WTC11 (cell line): ENCODE measurements around the gene MYCBPAP. TPM values are rescaled to one million over a fixed set of nuclear protein-coding genes. Genes with fewer than 3 reads are reported as not detected.

ENCODE experiments used
- ATAC-seq: fragments of 200-7000 bp; cut with Tn5 transposase; 2 replicates; pipeline ENCODE4 v1.10.0; 2021; ENCODE audit warnings: mild to moderate bottlenecking, moderate library complexity
- CTCF ChIA-PET: fragments of 300-600 bp; sonication (Branson Sonifier 250); formaldehyde crosslinking; loops from one replicate; lab custom pipeline; 2021; ENCODE audit warnings: antibody characterized with exemption; lab: Charles Lee
- POLR2A ChIA-PET: fragments of 350-600 bp; sonication (Branson Sonifier 250); formaldehyde crosslinking; loops from one replicate; lab custom pipeline; 2021; ENCODE audit warnings: antibody characterized with exemption; lab: Charles Lee
- DNase-seq: peaks from one replicate; pipeline ENCODE4 v3.0.0; 2021; ENCODE audit warnings: low spot score
- H3K27ac Mint-ChIP-seq: 2 replicates; pipeline ENCODE4 v1.8.0; 2021; ENCODE audit warnings: mixed read lengths
- H3K27me3 Mint-ChIP-seq: 2 replicates; pipeline ENCODE4 v1.8.0; 2021; ENCODE audit warnings: low read depth, mild to moderate bottlenecking, moderate library complexity, mixed read lengths
- H3K36me3 Mint-ChIP-seq: 2 replicates; pipeline ENCODE4 v1.8.0; 2021; ENCODE audit warnings: mixed read lengths
- H3K4me1 Mint-ChIP-seq: 2 replicates; pipeline ENCODE4 v1.8.0; 2022; ENCODE audit warnings: mixed read lengths
- H3K4me3 Mint-ChIP-seq: 2 replicates; pipeline ENCODE4 v1.8.0; 2021; ENCODE audit warnings: mild to moderate bottlenecking, moderate library complexity, mixed read lengths
- H3K9me3 Mint-ChIP-seq: 2 replicates; pipeline ENCODE4 v1.8.0; 2021; ENCODE audit warnings: mixed read lengths
- AFF4 ChIP-seq: sonication (generic); formaldehyde crosslinking; IDR thresholded peaks from 2 replicates; pipeline ENCODE4 v1.8.1; 2023; ENCODE audit warnings: mild to moderate bottlenecking, missing genetic modification reagents, borderline replicate concordance
- ATF3 ChIP-seq: sonication (generic); formaldehyde crosslinking; conservative IDR thresholded peaks from 2 replicates; pipeline ENCODE4 v1.8.1; 2022; ENCODE audit warnings: mild to moderate bottlenecking, missing genetic modification reagents
- EMX1 ChIP-seq: fragments of 250-450 bp; sonication (Bioruptor Pico); IDR thresholded peaks from 2 replicates; pipeline ENCODE4 v1.8.0; 2021; ENCODE audit warnings: mild to moderate bottlenecking
- ERG ChIP-seq: fragments of 250-450 bp; sonication (Bioruptor Pico); IDR thresholded peaks from 2 replicates; pipeline ENCODE4 v1.8.0; 2021; ENCODE audit warnings: mild to moderate bottlenecking
- IRF2 ChIP-seq: sonication (generic); formaldehyde crosslinking; IDR thresholded peaks from 2 replicates; pipeline ENCODE4 v1.8.0; 2022; ENCODE audit warnings: low read depth, missing genetic modification reagents, borderline replicate concordance
- NFATC4 ChIP-seq: fragments of 250-450 bp; sonication (Bioruptor Pico); IDR thresholded peaks from 2 replicates; pipeline ENCODE4 v1.9.0; 2021; ENCODE audit warnings: mild to moderate bottlenecking
- NR2C2 ChIP-seq: sonication (generic); formaldehyde crosslinking; IDR thresholded peaks from 2 replicates; pipeline ENCODE4 v1.8.0; 2022; ENCODE audit warnings: mild to moderate bottlenecking, missing genetic modification reagents
- NR3C1 ChIP-seq: sonication (generic); formaldehyde crosslinking; conservative IDR thresholded peaks from 2 replicates; pipeline ENCODE4 v1.8.1; 2023; ENCODE audit warnings: low read depth, mild to moderate bottlenecking, missing genetic modification reagents
- SMAD4 ChIP-seq: sonication (generic); formaldehyde crosslinking; IDR thresholded peaks from 2 replicates; pipeline ENCODE4 v1.8.0; 2022; ENCODE audit warnings: mild to moderate bottlenecking, missing genetic modification reagents
- STAT6 ChIP-seq: sonication (generic); formaldehyde crosslinking; conservative IDR thresholded peaks from 2 replicates; pipeline ENCODE4 v1.8.1; 2023; ENCODE audit warnings: mild to moderate bottlenecking, low read depth, missing genetic modification reagents, moderate library complexity
- TEAD4 ChIP-seq: sonication (generic); formaldehyde crosslinking; IDR thresholded peaks from 2 replicates; pipeline ENCODE4 v1.8.0; 2022; ENCODE audit warnings: mild to moderate bottlenecking, missing genetic modification reagents
- TP53 ChIP-seq: sonication (generic); formaldehyde crosslinking; IDR thresholded peaks from 2 replicates; pipeline ENCODE4 v1.8.1; 2023; ENCODE audit warnings: mild to moderate bottlenecking, missing genetic modification reagents
- USF1 ChIP-seq: sonication (generic); formaldehyde crosslinking; IDR thresholded peaks from 2 replicates; pipeline ENCODE4 v1.8.0; 2022; ENCODE audit warnings: mild to moderate bottlenecking, missing genetic modification reagents
- ZNF121 ChIP-seq: sonication (generic); formaldehyde crosslinking; IDR thresholded peaks from 2 replicates; pipeline ENCODE4 v1.8.0; 2023; ENCODE audit warnings: missing genetic modification reagents
- ZNF263 ChIP-seq: sonication (generic); formaldehyde crosslinking; IDR thresholded peaks from 2 replicates; pipeline ENCODE4 v1.8.1; 2022; ENCODE audit warnings: low read depth, mild to moderate bottlenecking, moderate library complexity, missing genetic modification reagents
- ZNF317 ChIP-seq: sonication (generic); formaldehyde crosslinking; IDR thresholded peaks from 2 replicates; pipeline ENCODE4 v1.8.1; 2023; ENCODE audit warnings: low read depth, mild to moderate bottlenecking, moderate library complexity, missing genetic modification reagents, borderline replicate concordance
- ZNF416 ChIP-seq: fragments of 250-450 bp; sonication (Bioruptor Pico); IDR thresholded peaks from 2 replicates; pipeline ENCODE4 v1.9.0; 2021; ENCODE audit warnings: mild to moderate bottlenecking, inconsistent platforms
- total RNA-seq: library from RNA; stranded (reverse); gene quantifications from 3 replicates; pipeline ENCODE4 v1.2.3, GENCODE V29; 2021
- TF ChIP-seq, protein P1 (sequence below): fragments of 250-450 bp; sonication (Bioruptor Pico); IDR thresholded peaks from 2 replicates; pipeline ENCODE4 v1.9.0; 2021; ENCODE audit warnings: mild to moderate bottlenecking
- TF ChIP-seq, protein P2 (sequence below): sonication (generic); formaldehyde crosslinking; IDR thresholded peaks from 2 replicates; pipeline ENCODE4 v1.8.0; 2022; ENCODE audit warnings: mild to moderate bottlenecking, missing genetic modification reagents

Gene MYCBPAP
- total RNA-seq, 1 experiment from 2014 or later: 5.7 TPM

- no peaks in the 10 kb centered on the region for H3K9me3 Mint-ChIP-seq
- ATAC-seq (no peak), DNase-seq (no peak)
- no peaks in the 10 kb centered on the region for H3K36me3 Mint-ChIP-seq
- H3K4me3 Mint-ChIP-seq: no peak overlapping the region
- ChIA-PET POLR2A (no interaction called here), CTCF (interaction anchor here (0.6 to 4.2 kb wide), 2 partner anchors 24 to 76 kb away, joined by 4 to 36 read pairs; no protein-coding TSS in a partner anchor)
- H3K27me3 Mint-ChIP-seq: no peaks in the 10 kb centered on the region
- TF ChIP-seq SMAD4 (no peak), NR3C1 (CRISPR knock-in tag) (no peak), EMX1 (CRISPR knock-in tag) (no peak), ERG (no peak), STAT6 (CRISPR knock-in tag) (no peak), ZNF263 (CRISPR knock-in tag) (no peak), TP53 (CRISPR knock-in tag) (no peak), ZNF121 (no peak), AFF4 (CRISPR knock-in tag) (no peak), IRF2 (no peak), NR2C2 (no peak), USF1 (CRISPR knock-in tag) (no peak), TEAD4 (CRISPR knock-in tag) (no peak), NFATC4 (no peak), ATF3 (CRISPR knock-in tag) (no peak), ZNF416 (CRISPR knock-in tag) (no peak), ZNF317 (CRISPR knock-in tag) (no peak)
- TF ChIP-seq, protein P1, sequence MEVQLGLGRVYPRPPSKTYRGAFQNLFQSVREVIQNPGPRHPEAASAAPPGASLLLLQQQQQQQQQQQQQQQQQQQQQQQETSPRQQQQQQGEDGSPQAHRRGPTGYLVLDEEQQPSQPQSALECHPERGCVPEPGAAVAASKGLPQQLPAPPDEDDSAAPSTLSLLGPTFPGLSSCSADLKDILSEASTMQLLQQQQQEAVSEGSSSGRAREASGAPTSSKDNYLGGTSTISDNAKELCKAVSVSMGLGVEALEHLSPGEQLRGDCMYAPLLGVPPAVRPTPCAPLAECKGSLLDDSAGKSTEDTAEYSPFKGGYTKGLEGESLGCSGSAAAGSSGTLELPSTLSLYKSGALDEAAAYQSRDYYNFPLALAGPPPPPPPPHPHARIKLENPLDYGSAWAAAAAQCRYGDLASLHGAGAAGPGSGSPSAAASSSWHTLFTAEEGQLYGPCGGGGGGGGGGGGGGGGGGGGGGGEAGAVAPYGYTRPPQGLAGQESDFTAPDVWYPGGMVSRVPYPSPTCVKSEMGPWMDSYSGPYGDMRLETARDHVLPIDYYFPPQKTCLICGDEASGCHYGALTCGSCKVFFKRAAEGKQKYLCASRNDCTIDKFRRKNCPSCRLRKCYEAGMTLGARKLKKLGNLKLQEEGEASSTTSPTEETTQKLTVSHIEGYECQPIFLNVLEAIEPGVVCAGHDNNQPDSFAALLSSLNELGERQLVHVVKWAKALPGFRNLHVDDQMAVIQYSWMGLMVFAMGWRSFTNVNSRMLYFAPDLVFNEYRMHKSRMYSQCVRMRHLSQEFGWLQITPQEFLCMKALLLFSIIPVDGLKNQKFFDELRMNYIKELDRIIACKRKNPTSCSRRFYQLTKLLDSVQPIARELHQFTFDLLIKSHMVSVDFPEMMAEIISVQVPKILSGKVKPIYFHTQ: no peak
- TF ChIP-seq, protein P2, sequence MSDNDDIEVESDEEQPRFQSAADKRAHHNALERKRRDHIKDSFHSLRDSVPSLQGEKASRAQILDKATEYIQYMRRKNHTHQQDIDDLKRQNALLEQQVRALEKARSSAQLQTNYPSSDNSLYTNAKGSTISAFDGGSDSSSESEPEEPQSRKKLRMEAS (CRISPR knock-in tag): no peak
- no peak overlapping the region for H3K27ac Mint-ChIP-seq
- H3K4me1 Mint-ChIP-seq: peaks cover 19% of the 10 kb centered on the region
Measured at GRCh38 chr17:50573866-50574611, 65.8 kb downstream of the MYCBPAP start.
